Neutrophil (primary cell): Measurements from ENCODE around the gene FCER1G.

Experiments used
- H3K27ac ChIP-seq: fragments of 200-600 bp; sonication (generic); 2 replicates; pipeline ENCODE4 v1.5.1; 2016; ENCODE audit warnings: mild to moderate bottlenecking, moderate library complexity
- H3K27me3 ChIP-seq: fragments of 200-600 bp; sonication (generic); 2 replicates; pipeline ENCODE4 v1.6.0; 2016; ENCODE audit warnings: mild to moderate bottlenecking
- H3K36me3 ChIP-seq: fragments of 200-600 bp; sonication (generic); 2 replicates; pipeline ENCODE4 v1.5.1; 2017
- H3K4me1 ChIP-seq, 2 experiments: fragments of 200-600 bp in 1 of 2; sonication (generic) in 1 of 2; 1 replicate in 1 of 2; 2 replicates in 1 of 2; pipeline versions ENCODE4 v1.5.1 to v1.6.1; 2013 to 2016; ENCODE audit warnings: low read depth in 1 of 2, low read length in 1 of 2, mild to moderate bottlenecking in 1 of 2, moderate library complexity in 1 of 2; ENCODE audit not compliant: control insufficient read depth in 1 of 2, insufficient read depth in 1 of 2
- H3K4me3 ChIP-seq, 2 experiments: fragments of 200-600 bp in 1 of 2; sonication (generic) in 1 of 2; 1 replicate in 1 of 2; 2 replicates in 1 of 2; pipeline ENCODE4 v1.5.1; 2013 to 2016; ENCODE audit warnings: low read depth in 1 of 2, low read length in 1 of 2, mild to moderate bottlenecking in 1 of 2, moderate library complexity in 1 of 2
- H3K9me3 ChIP-seq: fragments of 200-600 bp; sonication (generic); 2 replicates; pipeline ENCODE4 v1.5.1; 2016
- TF ChIP-seq, protein P1 (sequence below): fragments of 200-600 bp; sonication (generic); IDR thresholded peaks from 2 replicates; pipeline ENCODE4 v1.5.1; 2016; ENCODE audit warnings: antibody characterized with exemption

Gene FCER1G

DNA sequence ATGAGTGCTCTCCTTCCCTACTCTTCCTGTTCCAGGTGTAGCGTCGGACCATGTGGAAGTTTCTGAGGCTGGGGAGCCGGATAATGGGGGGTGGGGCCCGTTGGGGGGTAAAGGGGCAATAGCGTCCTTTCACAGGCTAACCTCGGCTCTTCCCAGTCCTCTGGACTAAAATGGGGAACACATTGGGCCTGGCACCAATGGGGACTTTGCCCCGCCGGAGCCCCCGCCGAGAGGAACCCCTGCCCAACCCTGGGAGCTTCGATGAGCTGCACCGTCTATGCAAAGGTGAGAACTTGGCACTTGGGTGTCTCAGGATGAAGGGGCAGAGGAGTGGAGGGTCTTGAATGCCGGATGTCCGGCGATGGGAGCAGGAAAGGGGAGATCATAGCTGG is 11.2 kb downstream of the FCER1G start:
- Histone ChIP-seq H3K4me1 (peaks cover 35 to 42% of the 10 kb centered on the region in 2 experiments), H3K27me3 (no peaks in the 10 kb centered on the region), H3K9me3 (no peaks in the 10 kb centered on the region), H3K36me3 (peaks cover 27% of the 10 kb centered on the region), H3K4me3 (peak overlapping the region; percentile 46 to 55), H3K27ac (peak overlapping the region; percentile 85)
- TF ChIP-seq, protein P1, sequence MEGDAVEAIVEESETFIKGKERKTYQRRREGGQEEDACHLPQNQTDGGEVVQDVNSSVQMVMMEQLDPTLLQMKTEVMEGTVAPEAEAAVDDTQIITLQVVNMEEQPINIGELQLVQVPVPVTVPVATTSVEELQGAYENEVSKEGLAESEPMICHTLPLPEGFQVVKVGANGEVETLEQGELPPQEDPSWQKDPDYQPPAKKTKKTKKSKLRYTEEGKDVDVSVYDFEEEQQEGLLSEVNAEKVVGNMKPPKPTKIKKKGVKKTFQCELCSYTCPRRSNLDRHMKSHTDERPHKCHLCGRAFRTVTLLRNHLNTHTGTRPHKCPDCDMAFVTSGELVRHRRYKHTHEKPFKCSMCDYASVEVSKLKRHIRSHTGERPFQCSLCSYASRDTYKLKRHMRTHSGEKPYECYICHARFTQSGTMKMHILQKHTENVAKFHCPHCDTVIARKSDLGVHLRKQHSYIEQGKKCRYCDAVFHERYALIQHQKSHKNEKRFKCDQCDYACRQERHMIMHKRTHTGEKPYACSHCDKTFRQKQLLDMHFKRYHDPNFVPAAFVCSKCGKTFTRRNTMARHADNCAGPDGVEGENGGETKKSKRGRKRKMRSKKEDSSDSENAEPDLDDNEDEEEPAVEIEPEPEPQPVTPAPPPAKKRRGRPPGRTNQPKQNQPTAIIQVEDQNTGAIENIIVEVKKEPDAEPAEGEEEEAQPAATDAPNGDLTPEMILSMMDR: no peak

DNA sequence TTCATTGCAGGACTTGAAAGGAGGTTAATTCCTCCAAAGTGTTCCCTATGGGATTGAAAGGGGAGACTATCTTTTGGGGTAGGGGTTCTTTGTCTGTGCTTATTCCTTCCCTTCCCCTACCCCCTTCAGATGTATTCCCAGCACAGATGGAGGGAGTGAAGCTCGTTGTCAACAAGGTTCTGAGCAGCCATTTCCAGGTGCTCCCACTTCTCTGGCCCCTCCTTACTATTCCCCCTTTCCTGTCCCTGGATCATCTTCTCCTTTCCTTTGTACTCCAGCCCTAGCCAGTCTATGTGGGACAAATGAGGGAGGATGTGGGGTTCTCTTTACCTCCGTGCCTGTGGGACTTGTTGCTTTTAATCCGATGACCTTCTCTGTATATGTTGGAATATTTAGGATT is 11.7 kb downstream of the FCER1G start:
- Histone ChIP-seq H3K36me3 (peaks cover 27% of the 10 kb centered on the region), H3K27ac (peak overlapping the region; percentile 85), H3K9me3 (no peaks in the 10 kb centered on the region), H3K4me3 (no peak overlapping the region), H3K27me3 (no peaks in the 10 kb centered on the region), H3K4me1 (peaks cover 35 to 40% of the 10 kb centered on the region in 2 experiments)
- TF ChIP-seq, protein P1: no peak

DNA sequence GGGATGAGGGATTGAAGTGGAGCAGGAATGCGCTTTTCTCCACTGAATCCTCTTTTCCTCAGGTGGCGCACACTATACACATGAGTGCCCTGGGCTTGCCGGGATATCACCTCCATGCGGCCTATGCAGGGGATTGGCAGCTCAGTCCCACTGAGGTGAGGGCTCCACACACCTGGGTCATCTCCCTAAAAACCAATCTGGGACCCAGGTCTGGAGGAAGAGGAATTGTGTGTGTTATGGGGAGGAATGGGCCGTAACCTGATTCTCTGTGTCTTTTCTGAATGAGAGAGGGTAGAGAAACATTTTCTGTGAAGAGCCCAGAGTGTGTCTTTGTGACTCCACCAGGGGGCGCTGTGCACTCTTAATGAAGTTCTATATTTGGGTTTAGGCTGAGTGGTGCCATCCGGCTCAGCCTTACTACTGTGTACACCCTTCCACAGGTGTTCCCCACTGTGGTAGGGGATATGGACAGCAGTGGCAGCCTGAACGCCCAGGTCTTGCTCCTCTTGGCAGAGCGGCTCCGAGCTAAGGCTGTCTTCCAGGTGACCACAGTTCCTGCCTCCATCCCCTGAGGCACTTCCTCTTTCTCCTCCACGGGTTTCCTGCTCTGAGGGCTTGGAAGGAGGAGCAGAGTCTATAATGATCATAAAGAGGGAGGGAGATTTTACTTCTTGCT is 12.2 kb downstream of the FCER1G start:
- H3K9me3 ChIP-seq: no peaks in the 10 kb centered on the region
- TF ChIP-seq, protein P1: peak; percentile 89
- H3K36me3 ChIP-seq: peaks cover 27% of the 10 kb centered on the region
- H3K27ac ChIP-seq: peak overlapping the region; percentile 85
- no peaks in the 10 kb centered on the region for H3K27me3 ChIP-seq
- H3K4me1 ChIP-seq: peaks cover 35% of the 10 kb centered on the region in 2 experiments
- H3K4me3 ChIP-seq: peak overlapping the region; percentile 75 to 76

DNA sequence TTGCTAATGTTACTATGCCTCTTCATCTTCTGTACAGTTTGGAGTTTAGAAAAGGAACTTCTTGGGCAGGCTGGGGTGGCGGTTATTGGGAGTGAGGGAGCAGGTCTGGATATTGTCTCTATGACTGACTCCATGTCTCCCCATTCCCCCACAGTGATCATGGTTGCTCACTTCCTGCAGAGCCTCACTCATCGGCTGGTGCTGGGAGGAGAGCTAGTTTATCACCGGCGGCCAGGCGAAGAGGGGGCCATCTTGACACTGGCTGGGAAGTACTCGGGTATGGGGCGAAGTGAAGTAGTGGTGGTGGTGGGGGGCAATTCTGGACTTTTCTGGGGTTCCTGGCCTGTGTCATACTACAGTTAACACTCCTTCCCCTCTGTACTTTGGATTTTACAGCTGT is 12.9 kb downstream of the FCER1G start:
- H3K36me3 ChIP-seq: peaks cover 27% of the 10 kb centered on the region
- peak overlapping the region; percentile 85 for H3K27ac ChIP-seq
- H3K27me3 ChIP-seq: no peaks in the 10 kb centered on the region
- TF ChIP-seq, protein P1: no peak
- no peaks in the 10 kb centered on the region for H3K9me3 ChIP-seq
- H3K4me1 ChIP-seq: peaks cover 34 to 35% of the 10 kb centered on the region in 2 experiments
- H3K4me3 ChIP-seq: peak overlapping the region; percentile 75 to 76

DNA sequence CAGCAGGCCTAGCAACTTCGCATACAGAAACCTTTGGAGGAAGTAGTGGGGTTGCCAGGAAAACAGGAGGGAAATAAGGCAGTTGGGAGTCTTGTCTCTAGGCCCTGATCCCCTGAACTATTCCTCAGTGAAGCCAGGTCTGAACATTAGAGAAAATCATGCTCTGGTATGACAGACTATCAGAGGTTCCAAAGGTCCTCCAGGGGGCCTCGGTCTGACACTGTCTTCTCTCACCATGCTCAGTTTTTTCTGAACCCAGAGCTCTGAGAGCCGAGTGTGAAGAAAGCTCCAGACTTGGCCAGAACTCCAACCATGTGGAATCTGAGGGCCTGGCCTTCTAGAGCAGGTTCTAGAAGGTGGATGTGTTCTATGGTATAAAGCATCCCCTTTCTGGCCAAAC is 14.8 kb downstream of the FCER1G start:
- peaks cover 33 to 34% of the 10 kb centered on the region in 2 experiments for H3K4me1 ChIP-seq
- H3K27ac ChIP-seq: no peak overlapping the region
- H3K9me3 ChIP-seq: no peaks in the 10 kb centered on the region
- no peaks in the 10 kb centered on the region for H3K27me3 ChIP-seq
- TF ChIP-seq, protein P1: no peak
- H3K36me3 ChIP-seq: peaks cover 22% of the 10 kb centered on the region
- H3K4me3 ChIP-seq: no peak overlapping the region
